ENCODE data around the gene LDB2.

Gene LDB2

DNA sequence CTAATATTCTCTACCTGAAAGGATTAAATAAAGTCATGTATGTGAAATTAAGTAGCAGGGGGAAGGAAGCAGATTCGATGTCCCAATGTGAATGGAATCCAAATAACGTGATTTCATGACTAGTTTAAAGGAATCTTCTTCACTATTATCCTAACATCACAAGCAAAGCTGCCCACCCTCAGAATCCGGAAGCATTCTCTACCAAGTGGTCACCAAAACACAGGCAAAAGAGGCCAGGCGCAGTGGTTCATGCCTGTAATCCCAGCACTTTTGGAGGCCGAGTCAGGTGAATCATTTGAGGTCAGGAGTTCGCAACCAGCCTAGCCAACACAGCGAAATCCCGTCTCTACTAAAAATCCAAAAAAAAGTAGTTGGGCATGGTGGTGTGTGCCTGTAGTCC, 212.9 kb downstream of the LDB2 start:
- DNase-seq (ENCODE audit: low read depth) = no peak

GRCh38 chr4:16684935-16685334, 213.5 kb downstream of the LDB2 start:
- DNase-seq (ENCODE audit: low read depth) = no peak

DNA sequence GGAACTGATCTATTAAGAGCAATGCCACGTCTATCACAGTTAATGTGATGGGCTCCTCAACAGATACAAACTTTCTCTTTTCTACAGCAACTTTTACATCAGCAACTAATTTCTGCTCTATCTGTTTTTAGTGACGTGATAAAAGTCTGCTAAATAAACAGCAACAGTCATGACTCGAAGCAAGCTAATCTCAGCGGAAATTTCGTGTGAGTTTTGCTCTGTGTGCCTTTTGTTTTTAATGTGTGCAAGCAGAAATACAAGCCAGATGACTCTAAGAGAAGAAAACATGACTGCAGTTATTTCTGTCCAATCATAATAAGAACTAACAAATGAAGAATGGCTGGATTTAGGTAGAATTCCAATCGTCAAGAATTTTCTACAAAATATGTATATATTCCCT, 214.3 kb downstream of the LDB2 start:
- no peak for DNase-seq (ENCODE audit: low read depth)

- DNase-seq (ENCODE audit: low read depth) = no peak
These were observed 215.5 kb downstream of the LDB2 start for GRCh38 chr4:16682975-16683374.

DNA sequence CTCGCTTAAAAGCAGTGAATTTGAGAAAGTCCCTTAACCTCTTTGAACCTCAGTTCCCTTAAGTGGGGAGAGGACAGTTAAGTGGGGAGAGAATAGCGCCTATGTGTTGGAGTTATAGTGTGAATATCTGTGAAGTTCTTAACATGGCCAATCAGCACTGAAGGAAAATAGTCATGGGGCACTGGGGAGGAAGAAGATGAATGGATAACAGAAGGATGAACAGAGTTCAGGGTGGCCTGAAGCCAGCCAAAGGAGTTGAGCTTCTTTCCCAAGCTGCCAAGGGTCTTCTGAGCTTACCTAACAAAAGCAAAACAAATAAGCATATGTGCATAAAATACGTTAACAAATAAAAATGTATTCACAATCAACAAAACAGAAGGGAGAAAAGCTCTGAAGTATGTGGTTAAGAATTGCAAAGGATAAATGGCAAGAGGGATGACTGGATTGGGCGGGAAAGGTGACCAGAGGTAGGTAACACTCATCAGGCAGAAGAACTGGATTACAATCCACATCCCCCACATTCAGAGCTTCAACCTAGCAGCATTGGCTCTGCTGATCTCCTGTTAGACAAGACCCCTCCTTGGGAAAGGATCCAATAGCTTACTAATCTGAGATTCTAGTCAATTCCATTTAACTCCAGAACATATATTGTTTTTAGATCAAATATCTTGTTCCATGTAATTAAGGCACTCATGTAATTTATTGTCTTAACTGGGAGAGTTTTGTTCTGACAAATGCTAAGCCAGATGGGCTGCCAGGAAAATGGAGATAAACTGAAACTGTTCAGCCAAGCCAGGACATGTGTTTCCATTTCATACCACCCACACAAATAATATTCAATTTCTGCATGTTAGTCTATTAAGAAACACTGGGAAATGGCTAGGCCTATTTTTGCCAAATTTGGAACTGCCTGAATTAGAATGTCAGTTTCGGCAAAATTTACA, 221.2 kb downstream of the LDB2 start:
- DNase-seq (ENCODE audit: low read depth) = no peak

- DNase-seq (ENCODE audit: low read depth) = no peak
These were observed 222.1 kb downstream of the LDB2 start for GRCh38 chr4:16676230-16676770.

GRCh38 chr4:16674082-16674481, 224.4 kb downstream of the LDB2 start:
- DNase-seq (ENCODE audit: low read depth) = no peak

DNA sequence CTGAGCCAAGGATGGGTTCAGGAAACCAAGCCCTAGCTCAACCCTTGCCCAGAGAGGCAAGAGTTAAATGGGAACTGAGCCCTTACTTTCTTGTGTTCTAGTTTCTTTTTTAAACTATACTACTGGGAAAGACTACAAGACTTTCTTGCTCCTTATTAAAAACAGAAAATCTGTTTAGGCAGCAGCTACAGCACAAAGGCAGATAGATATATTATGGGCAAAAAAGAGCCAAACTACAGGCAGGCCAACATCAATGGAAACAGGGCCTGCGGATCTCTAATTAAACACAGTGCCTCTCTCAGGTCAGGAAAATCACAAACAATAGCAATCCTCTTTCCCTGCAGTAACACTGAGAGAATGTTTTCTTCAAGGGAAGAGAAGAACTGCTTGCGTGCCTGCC, 226.0 kb downstream of the LDB2 start:
- no peak for DNase-seq (ENCODE audit: low read depth)

GRCh38 chr4:16671741-16672140, 226.7 kb downstream of the LDB2 start:
- DNase-seq (ENCODE audit: low read depth) = no peak

- DNase-seq (ENCODE audit: low read depth) = no peak
These were observed 227.7 kb downstream of the LDB2 start for GRCh38 chr4:16670727-16671126.

- no peak for DNase-seq (ENCODE audit: low read depth)
These were observed 229.4 kb downstream of the LDB2 start for GRCh38 chr4:16669036-16669435.

DNA sequence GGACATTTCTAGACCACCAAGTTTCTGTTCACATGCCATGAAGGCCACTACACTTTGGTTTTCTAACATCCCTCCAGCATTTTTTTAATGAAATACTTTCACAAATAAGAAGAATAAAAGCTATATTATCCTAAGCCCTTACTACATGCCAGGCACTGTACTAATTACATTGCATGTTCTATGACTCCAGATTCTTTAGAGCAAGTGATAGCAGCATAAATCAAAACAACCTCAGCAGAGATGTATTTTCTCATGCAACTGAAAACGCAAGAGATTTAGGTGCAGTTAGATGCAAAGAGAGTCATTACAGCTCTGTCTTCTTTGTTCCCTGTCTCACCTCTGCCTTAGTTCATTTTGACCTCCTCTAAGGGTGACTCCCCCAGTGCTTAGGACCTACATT, 230.0 kb downstream of the LDB2 start:
- DNase-seq (ENCODE audit: low read depth) = no peak

- no peak for DNase-seq (ENCODE audit: low read depth)
These were observed 231.0 kb downstream of the LDB2 start for GRCh38 chr4:16667464-16667863.

GRCh38 chr4:16665942-16666551, 232.4 kb downstream of the LDB2 start:
- no peak for DNase-seq (ENCODE audit: low read depth)

- DNase-seq (ENCODE audit: low read depth) = no peak
These were observed 234.7 kb downstream of the LDB2 start for GRCh38 chr4:16663732-16664131.

DNA sequence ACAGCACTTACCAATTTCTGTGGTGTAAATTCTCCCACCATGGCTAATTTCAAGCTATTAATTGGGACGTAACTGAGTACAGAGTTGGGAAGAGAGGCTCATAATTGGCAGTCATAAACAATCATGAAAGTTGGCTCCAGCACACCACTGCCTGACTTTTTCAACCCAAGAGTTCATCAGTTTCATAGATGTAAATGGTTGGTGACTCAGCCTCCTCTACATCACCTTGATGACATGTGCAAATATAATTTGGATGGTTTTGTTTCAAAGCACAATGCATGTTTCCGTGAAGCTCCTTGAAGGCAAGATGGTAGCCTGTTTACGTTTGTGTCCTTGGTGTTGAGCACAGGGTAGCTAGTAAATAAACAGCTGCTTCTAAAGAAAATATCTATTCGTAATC, 235.1 kb downstream of the LDB2 start:
- no peak for DNase-seq (ENCODE audit: low read depth)

DNA sequence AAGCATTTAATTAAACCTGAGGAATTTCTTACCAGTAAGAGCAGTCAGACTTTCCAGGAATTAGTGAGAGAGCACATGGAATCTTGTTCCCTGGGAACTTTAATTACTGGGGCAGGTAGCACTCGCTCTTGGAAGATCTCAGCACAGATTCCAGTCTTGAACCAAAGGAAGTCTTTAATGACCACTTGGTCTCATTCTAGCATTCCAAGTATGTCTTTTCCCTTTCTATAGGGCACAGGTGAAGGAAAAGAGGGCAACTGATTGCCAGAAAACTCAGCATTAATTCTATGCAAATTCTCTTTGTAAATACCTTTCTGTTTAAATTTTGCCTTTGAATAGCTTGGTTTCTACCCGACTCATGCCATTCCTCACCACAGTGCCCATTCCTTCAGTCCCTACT, 236.6 kb downstream of the LDB2 start:
- no peak for DNase-seq (ENCODE audit: low read depth)

DNA sequence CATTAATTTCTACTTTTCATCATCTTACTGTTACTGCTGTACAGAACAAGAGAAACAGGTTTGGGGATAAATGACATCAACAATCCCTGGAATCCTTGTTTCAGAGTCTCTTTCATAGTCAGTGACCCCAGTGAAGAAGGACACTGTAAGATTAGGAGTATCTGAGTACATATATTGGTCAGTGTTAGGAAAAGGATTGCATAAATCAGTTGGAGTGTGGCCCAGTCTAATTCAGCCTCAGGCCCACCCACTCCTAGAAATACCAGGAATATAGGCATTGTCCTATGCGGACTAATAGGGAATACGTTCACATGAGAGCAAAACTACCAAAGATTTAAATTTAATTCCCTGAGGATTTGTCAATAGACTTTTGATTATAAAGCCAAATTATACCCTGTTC, 237.8 kb downstream of the LDB2 start:
- DNase-seq (ENCODE audit: low read depth) = no peak

GRCh38 chr4:16659694-16660093, 238.8 kb downstream of the LDB2 start:
- no peak for DNase-seq (ENCODE audit: low read depth)

DNA sequence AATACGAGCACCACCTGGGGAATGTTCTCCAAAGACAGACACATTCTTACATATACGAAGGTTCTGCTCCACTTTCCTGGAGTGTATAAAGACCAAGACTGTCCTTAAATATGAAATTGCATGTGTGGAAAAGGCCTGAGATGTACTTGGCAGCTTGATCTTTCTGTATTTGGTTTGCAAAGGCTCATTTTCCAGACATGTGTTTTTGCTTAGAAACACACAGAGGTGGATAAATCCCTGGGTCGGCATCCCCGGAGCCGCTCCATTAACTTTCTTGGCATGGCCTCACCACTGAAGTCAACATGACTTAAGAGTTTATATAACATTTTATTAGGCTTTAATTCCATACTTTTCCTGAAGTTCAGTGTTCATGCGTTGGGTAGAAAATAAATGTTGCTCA, 239.4 kb downstream of the LDB2 start:
- DNase-seq (ENCODE audit: low read depth) = no peak

GRCh38 chr4:16658183-16658582, 240.3 kb downstream of the LDB2 start:
- DNase-seq (ENCODE audit: low read depth) = no peak

- DNase-seq (ENCODE audit: low read depth) = no peak
These were observed 243.3 kb downstream of the LDB2 start for GRCh38 chr4:16655111-16655510.

GRCh38 chr4:16652732-16653305, 245.6 kb downstream of the LDB2 start:
- DNase-seq (ENCODE audit: low read depth) = no peak

All from activated T-cell treated with anti-CD3 and anti-CD28 coated beads for 24 hours (primary cell).